ENCODE data around the gene ANKRD55.

DNA sequence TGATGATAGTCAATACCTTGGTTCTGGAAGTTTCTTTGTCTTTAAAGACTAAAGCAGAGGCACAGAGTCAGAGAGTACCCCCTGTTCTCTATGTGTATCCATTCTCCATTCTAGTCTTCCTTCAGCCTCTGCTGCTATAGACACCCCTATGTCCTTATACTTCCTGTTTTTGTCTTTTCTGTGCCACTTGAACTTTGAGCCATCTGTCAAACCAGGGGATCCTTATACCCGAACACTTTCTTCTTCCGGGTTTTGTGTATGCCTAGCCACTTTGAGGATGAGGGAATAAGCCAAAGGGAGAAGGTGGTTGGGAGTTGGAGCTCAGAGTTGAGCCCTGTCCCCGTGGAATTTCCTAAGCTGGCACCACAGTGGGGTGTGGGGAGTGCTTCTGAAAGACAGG is 177.3 kb downstream of the ANKRD55 start:
- TF ChIP-seq, protein P1, sequence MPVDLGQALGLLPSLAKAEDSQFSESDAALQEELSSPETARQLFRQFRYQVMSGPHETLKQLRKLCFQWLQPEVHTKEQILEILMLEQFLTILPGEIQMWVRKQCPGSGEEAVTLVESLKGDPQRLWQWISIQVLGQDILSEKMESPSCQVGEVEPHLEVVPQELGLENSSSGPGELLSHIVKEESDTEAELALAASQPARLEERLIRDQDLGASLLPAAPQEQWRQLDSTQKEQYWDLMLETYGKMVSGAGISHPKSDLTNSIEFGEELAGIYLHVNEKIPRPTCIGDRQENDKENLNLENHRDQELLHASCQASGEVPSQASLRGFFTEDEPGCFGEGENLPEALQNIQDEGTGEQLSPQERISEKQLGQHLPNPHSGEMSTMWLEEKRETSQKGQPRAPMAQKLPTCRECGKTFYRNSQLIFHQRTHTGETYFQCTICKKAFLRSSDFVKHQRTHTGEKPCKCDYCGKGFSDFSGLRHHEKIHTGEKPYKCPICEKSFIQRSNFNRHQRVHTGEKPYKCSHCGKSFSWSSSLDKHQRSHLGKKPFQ (tag by site-specific recombination; IDR thresholded peaks at IDR 0.05): no peak
- TF ChIP-seq, protein P2, sequence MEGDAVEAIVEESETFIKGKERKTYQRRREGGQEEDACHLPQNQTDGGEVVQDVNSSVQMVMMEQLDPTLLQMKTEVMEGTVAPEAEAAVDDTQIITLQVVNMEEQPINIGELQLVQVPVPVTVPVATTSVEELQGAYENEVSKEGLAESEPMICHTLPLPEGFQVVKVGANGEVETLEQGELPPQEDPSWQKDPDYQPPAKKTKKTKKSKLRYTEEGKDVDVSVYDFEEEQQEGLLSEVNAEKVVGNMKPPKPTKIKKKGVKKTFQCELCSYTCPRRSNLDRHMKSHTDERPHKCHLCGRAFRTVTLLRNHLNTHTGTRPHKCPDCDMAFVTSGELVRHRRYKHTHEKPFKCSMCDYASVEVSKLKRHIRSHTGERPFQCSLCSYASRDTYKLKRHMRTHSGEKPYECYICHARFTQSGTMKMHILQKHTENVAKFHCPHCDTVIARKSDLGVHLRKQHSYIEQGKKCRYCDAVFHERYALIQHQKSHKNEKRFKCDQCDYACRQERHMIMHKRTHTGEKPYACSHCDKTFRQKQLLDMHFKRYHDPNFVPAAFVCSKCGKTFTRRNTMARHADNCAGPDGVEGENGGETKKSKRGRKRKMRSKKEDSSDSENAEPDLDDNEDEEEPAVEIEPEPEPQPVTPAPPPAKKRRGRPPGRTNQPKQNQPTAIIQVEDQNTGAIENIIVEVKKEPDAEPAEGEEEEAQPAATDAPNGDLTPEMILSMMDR (tag by site-specific recombination; IDR thresholded peaks at IDR 0.05): no peak
- no peak for TF ChIP-seq ZBTB8A (tag by site-specific recombination; IDR thresholded peaks at IDR 0.05)
- no peak for TF ChIP-seq ZNF121 (tag by site-specific recombination; IDR thresholded peaks at IDR 0.05)
- TF ChIP-seq, protein P3, sequence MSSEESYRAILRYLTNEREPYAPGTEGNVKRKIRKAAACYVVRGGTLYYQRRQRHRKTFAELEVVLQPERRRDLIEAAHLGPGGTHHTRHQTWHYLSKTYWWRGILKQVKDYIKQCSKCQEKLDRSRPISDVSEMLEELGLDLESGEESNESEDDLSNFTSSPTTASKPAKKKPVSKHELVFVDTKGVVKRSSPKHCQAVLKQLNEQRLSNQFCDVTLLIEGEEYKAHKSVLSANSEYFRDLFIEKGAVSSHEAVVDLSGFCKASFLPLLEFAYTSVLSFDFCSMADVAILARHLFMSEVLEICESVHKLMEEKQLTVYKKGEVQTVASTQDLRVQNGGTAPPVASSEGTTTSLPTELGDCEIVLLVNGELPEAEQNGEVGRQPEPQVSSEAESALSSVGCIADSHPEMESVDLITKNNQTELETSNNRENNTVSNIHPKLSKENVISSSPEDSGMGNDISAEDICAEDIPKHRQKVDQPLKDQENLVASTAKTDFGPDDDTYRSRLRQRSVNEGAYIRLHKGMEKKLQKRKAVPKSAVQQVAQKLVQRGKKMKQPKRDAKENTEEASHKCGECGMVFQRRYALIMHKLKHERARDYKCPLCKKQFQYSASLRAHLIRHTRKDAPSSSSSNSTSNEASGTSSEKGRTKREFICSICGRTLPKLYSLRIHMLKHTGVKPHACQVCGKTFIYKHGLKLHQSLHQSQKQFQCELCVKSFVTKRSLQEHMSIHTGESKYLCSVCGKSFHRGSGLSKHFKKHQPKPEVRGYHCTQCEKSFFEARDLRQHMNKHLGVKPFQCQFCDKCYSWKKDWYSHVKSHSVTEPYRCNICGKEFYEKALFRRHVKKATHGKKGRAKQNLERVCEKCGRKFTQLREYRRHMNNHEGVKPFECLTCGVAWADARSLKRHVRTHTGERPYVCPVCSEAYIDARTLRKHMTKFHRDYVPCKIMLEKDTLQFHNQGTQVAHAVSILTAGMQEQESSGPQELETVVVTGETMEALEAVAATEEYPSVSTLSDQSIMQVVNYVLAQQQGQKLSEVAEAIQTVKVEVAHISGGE (tag by site-specific recombination; conservative IDR thresholded peaks at IDR 0.05; ENCODE audit: low read depth): no peak
- TF ChIP-seq ZNF274 (IDR thresholded peaks at IDR 0.05; ENCODE audit: low read length): no peak
- TF ChIP-seq ZNF274 (tag by site-specific recombination; IDR thresholded peaks at IDR 0.05; ENCODE audit: borderline replicate concordance): no peak
- no peak for TF ChIP-seq ZNF777 (tag by site-specific recombination; IDR thresholded peaks at IDR 0.05; ENCODE audit: borderline replicate concordance)
- TF ChIP-seq ZNF843 (tag by site-specific recombination; IDR thresholded peaks at IDR 0.05): no peak
- TF ChIP-seq GLIS2 (tag by site-specific recombination; IDR thresholded peaks at IDR 0.05): no peak
- no peak for TF ChIP-seq ZNF561 (tag by site-specific recombination; IDR thresholded peaks at IDR 0.05; ENCODE audit: borderline replicate concordance)
- TF ChIP-seq SETDB1 (IDR thresholded peaks at IDR 0.05; ENCODE audit: insufficient read length, low read length): no peak
- TF ChIP-seq YY1 (tag by site-specific recombination; IDR thresholded peaks at IDR 0.05): no peak

All from HEK293 (cell line).